Astrocyte of the cerebellum (primary cell): ENCODE measurements around the gene MMP8.

Experiments used
- DNase-seq: peaks from one replicate; pipeline ENCODE4 v3.0.0-alpha.2; 2011; ENCODE audit warnings: low read depth
- H3K4me3 ChIP-seq: 2 replicates; pipeline ENCODE4 v1.5.1; 2011; ENCODE audit warnings: mild to moderate bottlenecking, low read depth, low read length, moderate library complexity
- CTCF ChIP-seq: IDR thresholded peaks from 2 replicates; pipeline ENCODE4 v1.5.1; 2012; ENCODE audit warnings: low read length, low read depth, moderate library complexity, mild to moderate bottlenecking; ENCODE audit errors: missing control alignments
- in situ Hi-C: cut with HindIII; loops from 2 replicates; pipeline ENCODE4 v1.10.0; 2017; ENCODE audit warnings: low sequenced_read_pairs

Gene MMP8

GRCh38 chr11:102666331-102666957 lies 58.3 kb downstream of the MMP8 start:
- in situ Hi-C loops, result no loop called here
- peak; percentile 15 for DNase-seq
- TF ChIP-seq CTCF, result peak; percentile 88
- H3K4me3 ChIP-seq, result no peak overlapping the region

DNA sequence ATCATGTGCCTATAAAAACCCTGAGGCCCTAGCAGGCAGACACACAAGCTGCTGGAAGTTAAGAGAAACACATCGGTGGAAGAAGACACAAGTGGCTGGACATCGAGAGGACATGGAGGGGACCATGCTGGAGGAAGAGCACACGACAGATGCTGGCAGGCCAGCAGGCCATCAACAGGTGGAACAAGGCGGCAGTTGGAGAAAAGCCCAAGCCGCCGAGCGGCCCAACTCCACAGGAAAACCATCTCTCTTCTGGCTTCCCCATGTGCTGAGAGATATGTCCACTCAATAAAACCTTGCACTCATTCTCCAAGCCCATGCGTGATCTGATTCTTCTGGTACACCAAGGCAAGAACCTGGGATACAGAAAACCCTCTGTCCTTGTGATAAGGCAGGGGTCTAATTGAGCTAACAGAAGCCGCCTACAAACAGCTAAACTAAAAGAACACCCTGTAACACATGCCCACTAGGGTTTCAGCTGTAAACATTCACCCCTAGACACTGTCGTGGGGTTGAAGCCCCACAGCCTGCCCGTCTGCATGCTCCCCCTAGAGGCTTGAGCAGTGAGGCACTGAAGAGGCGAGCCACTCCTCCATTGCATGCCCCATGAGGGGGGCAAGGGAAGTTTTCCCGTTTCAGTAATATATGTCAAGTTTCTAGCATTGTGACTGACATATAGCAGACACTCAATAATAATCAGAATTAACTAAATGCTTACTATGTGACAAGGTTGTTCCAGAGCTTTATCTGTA lies 60.6 kb downstream of the MMP8 start:
- peak; percentile 31 for TF ChIP-seq CTCF
- in situ Hi-C loops, result no loop called here
- DNase-seq, result no peak
- H3K4me3 ChIP-seq, result no peak overlapping the region

DNA sequence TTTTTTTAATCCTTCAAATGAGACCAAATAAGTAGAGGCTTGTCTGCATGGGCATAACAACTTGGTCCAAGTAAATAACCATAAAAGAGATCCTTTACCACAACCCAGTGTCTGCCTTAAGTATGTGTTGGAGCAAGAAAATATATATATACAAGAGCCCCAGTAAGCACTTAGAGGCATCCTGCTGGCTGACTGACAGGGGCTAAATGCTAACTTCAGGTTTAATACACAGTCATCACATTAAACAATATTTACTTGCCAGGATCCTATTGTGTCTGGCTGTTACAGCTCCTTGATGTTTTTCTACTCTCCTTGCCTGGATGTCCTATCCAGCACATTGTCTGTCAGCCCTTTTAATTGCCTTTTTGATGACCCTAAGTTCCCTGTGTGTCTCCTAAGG lies 62.1 kb downstream of the MMP8 start:
- DNase-seq, result no peak
- TF ChIP-seq CTCF, result no peak
- in situ Hi-C loops, result no loop called here
- no peak overlapping the region for H3K4me3 ChIP-seq
